ENCODE data around the gene ART5. TPM values are rescaled to one million over a fixed set of nuclear protein-coding genes. Genes with fewer than 3 reads are reported as not detected.
A peak's percentile ranks its signal among the peaks of the same experiment; 100 is the strongest.

Gene ART5
- total and polyA plus RNA-seq, 9 of the 15 experiments (the other 6 are each of a cell fraction or from before 2014, with no cell fraction given): 0.08 to 0.59 (median 0.33) TPM

GRCh38 chr11:3675971-3676370, 34.2 kb upstream of the ART5 start:
- CTCF ChIA-PET (ENCODE audit: low intra/inter-chr PET ratio): no interaction called here
- in situ Hi-C loops (cut with MboI): no loop called here

GRCh38 chr11:3674189-3674588, 32.4 kb upstream of the ART5 start:
- no peak overlapping the region for H3K4me3 ChIP-seq
- no peaks in the 10 kb centered on the region for H3K4me1 ChIP-seq (replicated peaks in 1 of 2; ENCODE audit: control insufficient read depth in 2 of 2, insufficient read depth in 2 of 2, low read length in 2 of 2)
- no peak overlapping the region for H3K4me2 ChIP-seq (ENCODE audit: insufficient read depth, low read length)
- no peak overlapping the region for H2AFZ ChIP-seq (ENCODE audit: low read depth, low read length)
- in situ Hi-C loops (cut with MboI): no loop called here
- BruUV-seq (replicated peaks): no TSS peak
- TF ChIP-seq PURB (CRISPR knock-in tag; IDR thresholded peaks at IDR 0.05; ENCODE audit: low read depth): no peak
- TF ChIP-seq, protein P1, sequence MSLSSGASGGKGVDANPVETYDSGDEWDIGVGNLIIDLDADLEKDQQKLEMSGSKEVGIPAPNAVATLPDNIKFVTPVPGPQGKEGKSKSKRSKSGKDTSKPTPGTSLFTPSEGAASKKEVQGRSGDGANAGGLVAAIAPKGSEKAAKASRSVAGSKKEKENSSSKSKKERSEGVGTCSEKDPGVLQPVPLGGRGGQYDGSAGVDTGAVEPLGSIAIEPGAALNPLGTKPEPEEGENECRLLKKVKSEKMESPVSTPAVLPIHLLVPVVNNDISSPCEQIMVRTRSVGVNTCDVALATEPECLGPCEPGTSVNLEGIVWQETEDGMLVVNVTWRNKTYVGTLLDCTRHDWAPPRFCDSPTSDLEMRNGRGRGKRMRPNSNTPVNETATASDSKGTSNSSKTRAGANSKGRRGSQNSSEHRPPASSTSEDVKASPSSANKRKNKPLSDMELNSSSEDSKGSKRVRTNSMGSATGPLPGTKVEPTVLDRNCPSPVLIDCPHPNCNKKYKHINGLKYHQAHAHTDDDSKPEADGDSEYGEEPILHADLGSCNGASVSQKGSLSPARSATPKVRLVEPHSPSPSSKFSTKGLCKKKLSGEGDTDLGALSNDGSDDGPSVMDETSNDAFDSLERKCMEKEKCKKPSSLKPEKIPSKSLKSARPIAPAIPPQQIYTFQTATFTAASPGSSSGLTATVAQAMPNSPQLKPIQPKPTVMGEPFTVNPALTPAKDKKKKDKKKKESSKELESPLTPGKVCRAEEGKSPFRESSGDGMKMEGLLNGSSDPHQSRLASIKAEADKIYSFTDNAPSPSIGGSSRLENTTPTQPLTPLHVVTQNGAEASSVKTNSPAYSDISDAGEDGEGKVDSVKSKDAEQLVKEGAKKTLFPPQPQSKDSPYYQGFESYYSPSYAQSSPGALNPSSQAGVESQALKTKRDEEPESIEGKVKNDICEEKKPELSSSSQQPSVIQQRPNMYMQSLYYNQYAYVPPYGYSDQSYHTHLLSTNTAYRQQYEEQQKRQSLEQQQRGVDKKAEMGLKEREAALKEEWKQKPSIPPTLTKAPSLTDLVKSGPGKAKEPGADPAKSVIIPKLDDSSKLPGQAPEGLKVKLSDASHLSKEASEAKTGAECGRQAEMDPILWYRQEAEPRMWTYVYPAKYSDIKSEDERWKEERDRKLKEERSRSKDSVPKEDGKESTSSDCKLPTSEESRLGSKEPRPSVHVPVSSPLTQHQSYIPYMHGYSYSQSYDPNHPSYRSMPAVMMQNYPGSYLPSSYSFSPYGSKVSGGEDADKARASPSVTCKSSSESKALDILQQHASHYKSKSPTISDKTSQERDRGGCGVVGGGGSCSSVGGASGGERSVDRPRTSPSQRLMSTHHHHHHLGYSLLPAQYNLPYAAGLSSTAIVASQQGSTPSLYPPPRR (CRISPR knock-in tag; IDR thresholded peaks at IDR 0.05; ENCODE audit: borderline replicate concordance): no peak
- TF ChIP-seq EWSR1 (IDR thresholded peaks at IDR 0.05; ENCODE audit: borderline replicate concordance, low read depth, partially characterized antibody): no peak
- TF ChIP-seq CBFA2T3 (IDR thresholded peaks at IDR 0.05): no peak
- no peak for TF ChIP-seq CHD2 (IDR thresholded peaks at IDR 0.05; ENCODE audit: low read depth, low read length)
- peaks cover 3% of the 10 kb centered on the region for H3K9me1 ChIP-seq (ENCODE audit: control insufficient read depth, insufficient read depth, low read length)
- H4K20me1 ChIP-seq (replicated peaks; ENCODE audit: control insufficient read depth, insufficient read depth, low read length): no peaks in the 10 kb centered on the region; the same call in 1 of the 2 replicates
- H3K27ac ChIP-seq (ENCODE audit: extremely low read depth, low read depth, low read length): no peak overlapping the region
- ATAC-seq (no peak), FAIRE-seq (no peak), DNase-seq (ENCODE audit: extremely low read depth in 1 of 4, low spot score in 3 of 4) (peak in 1 of 4 experiments; percentile 5)
- H3K79me2 ChIP-seq (ENCODE audit: control insufficient read depth, insufficient read depth, low read length): no peaks in the 10 kb centered on the region
- POLR2A ChIA-PET: no interaction called here
- WGBS (ENCODE audit: insufficient coverage, low coverage, missing lambda C conversion rate): 100% methylated on average over 1 of the region's 1 CpG
- H3K9me3 ChIP-seq (replicated peaks; ENCODE audit: control insufficient read depth, insufficient read depth, low read depth, low read length): no peaks in the 10 kb centered on the region
- no peaks in the 10 kb centered on the region for H3K27me3 ChIP-seq (ENCODE audit: control insufficient read depth in 2 of 2, insufficient read depth in 2 of 2, low read length in 2 of 2)
- peaks cover 86% of the 10 kb centered on the region for H3K36me3 ChIP-seq (ENCODE audit: control insufficient read depth, insufficient read depth, low read length)
- intact Hi-C loops (cut with micrococcal nuclease): no loop called here
- CTCF ChIA-PET (ENCODE audit: low intra/inter-chr PET ratio): no interaction called here
- no peak overlapping the region for H3K9ac ChIP-seq (ENCODE audit: insufficient read depth in 1 of 2, low read depth in 2 of 2, low read length in 2 of 2)

More at GRCh38 chr11:3675971-3676370, 34.2 kb upstream of the ART5 start:
- Histone ChIP-seq H3K27ac (ENCODE audit: extremely low read depth, low read depth, low read length) (no peak overlapping the region), H3K9ac (ENCODE audit: insufficient read depth in 1 of 2, low read depth in 2 of 2, low read length in 2 of 2) (peak overlapping the region in 1 of 2 experiments; percentile 12; a peak in 1 of 4 replicates), H3K79me2 (ENCODE audit: control insufficient read depth, insufficient read depth, low read length) (no peaks in the 10 kb centered on the region), H4K20me1 (replicated peaks; ENCODE audit: control insufficient read depth, insufficient read depth, low read length) (no peaks in the 10 kb centered on the region; the same call in 1 of the 2 replicates), H3K4me3 (no peak overlapping the region), H3K9me1 (ENCODE audit: control insufficient read depth, insufficient read depth, low read length) (peaks cover 3% of the 10 kb centered on the region), H3K4me2 (ENCODE audit: insufficient read depth, low read length) (no peak overlapping the region), H3K36me3 (ENCODE audit: control insufficient read depth, insufficient read depth, low read length) (peaks cover 95% of the 10 kb centered on the region), H2AFZ (ENCODE audit: low read depth, low read length) (no peak overlapping the region), H3K4me1 (replicated peaks in 1 of 2; ENCODE audit: control insufficient read depth in 2 of 2, insufficient read depth in 2 of 2, low read length in 2 of 2) (no peaks in the 10 kb centered on the region), H3K9me3 (replicated peaks; ENCODE audit: control insufficient read depth, insufficient read depth, low read depth, low read length) (no peaks in the 10 kb centered on the region), H3K27me3 (ENCODE audit: control insufficient read depth in 2 of 2, insufficient read depth in 2 of 2, low read length in 2 of 2) (no peaks in the 10 kb centered on the region)
- no peak for ATAC-seq
- no TSS peak for BruUV-seq (replicated peaks)
- DNase-seq (ENCODE audit: extremely low read depth in 1 of 4, low spot score in 3 of 4): no peak
- intact Hi-C loops (cut with micrococcal nuclease): no loop called here
- POLR2A ChIA-PET: no interaction called here
- 90% methylated on average over 9 of the region's 11 CpGs for WGBS (ENCODE audit: insufficient coverage, low coverage, missing lambda C conversion rate)
- TF ChIP-seq SMARCB1 (IDR thresholded peaks at IDR 0.05; ENCODE audit: insufficient read length, low read depth) (no peak), MBD2 (IDR thresholded peaks at IDR 0.05; ENCODE audit: borderline replicate concordance, low read depth) (no peak), PHF21A (IDR thresholded peaks at IDR 0.05; ENCODE audit: borderline replicate concordance, low read depth) (no peak), BDP1 (IDR thresholded peaks at IDR 0.05; ENCODE audit: insufficient read depth, insufficient read length) (no peak), POLR3A (IDR thresholded peaks at IDR 0.05; ENCODE audit: borderline replicate concordance, extremely low read depth, insufficient read depth, insufficient read length) (no peak), ZNF41 (CRISPR knock-in tag; conservative IDR thresholded peaks at IDR 0.05) (no peak), PML (IDR thresholded peaks at IDR 0.05; ENCODE audit: low read length) (no peak)
- no peak for FAIRE-seq
